Measurements from ENCODE around the gene CFAP97D2. TPM values are rescaled to one million over a fixed set of nuclear protein-coding genes. Genes with fewer than 3 reads are reported as not detected.

The CFAP97D2 gene
- total and polyA plus RNA-seq, 2 donors from 2014 or later, result not detected

DNA sequence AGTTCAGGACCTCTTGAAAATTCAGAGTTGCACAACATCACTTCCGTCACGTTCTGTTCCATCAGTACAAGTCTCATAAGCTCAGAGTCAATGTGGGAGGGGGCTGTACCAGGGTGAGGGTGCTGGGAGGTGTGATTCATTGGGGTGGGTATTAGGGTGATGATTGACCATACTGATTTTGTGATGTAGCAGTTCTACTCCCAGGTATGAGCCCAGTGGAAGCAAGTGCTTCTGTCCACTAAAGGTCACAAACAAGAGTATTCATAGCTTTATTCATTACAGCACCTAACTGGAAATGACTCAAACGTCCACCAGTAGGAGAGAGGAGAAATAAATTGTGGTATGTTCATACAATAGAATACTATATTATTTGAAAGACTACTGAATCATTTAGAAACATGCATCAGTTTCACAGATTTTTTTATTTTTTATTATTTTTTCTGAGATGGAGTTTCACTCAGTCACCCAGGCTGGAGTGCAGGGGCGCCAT, 90.3 kb downstream of the CFAP97D2 start:
- Histone ChIP-seq H3K27me3 (ENCODE audit: control insufficient read depth, insufficient read depth, low read length) (no peaks in the 10 kb centered on the region), H3K9ac (ENCODE audit: low read length in 3 of 3) (no peak overlapping the region), H3K4me1 (ENCODE audit: control insufficient read depth in 2 of 3, insufficient read depth in 2 of 3, low read depth in 1 of 3, low read length in 3 of 3) (no peaks in the 10 kb centered on the region), H3K27ac (ENCODE audit: low read depth in 2 of 2, low read length in 2 of 2) (no peak overlapping the region), H3K4me3 (ENCODE audit: low read length in 3 of 3) (no peak overlapping the region), H3K9me3 (ENCODE audit: control insufficient read depth in 2 of 3, insufficient read depth in 1 of 3, low read length in 3 of 3) (no peaks in the 10 kb centered on the region), H3K36me3 (ENCODE audit: control insufficient read depth in 2 of 3, insufficient read depth in 3 of 3, low read length in 3 of 3) (peaks cover 6 to 45% (median 31%) of the 10 kb centered on the region in 3 donors)
- intact Hi-C loops (cut with DNase I), result no loop called here
- FAIRE-seq (no peak), DNase-seq (no peak)
- TF ChIP-seq, protein P1, sequence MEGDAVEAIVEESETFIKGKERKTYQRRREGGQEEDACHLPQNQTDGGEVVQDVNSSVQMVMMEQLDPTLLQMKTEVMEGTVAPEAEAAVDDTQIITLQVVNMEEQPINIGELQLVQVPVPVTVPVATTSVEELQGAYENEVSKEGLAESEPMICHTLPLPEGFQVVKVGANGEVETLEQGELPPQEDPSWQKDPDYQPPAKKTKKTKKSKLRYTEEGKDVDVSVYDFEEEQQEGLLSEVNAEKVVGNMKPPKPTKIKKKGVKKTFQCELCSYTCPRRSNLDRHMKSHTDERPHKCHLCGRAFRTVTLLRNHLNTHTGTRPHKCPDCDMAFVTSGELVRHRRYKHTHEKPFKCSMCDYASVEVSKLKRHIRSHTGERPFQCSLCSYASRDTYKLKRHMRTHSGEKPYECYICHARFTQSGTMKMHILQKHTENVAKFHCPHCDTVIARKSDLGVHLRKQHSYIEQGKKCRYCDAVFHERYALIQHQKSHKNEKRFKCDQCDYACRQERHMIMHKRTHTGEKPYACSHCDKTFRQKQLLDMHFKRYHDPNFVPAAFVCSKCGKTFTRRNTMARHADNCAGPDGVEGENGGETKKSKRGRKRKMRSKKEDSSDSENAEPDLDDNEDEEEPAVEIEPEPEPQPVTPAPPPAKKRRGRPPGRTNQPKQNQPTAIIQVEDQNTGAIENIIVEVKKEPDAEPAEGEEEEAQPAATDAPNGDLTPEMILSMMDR (IDR thresholded peaks at IDR 0.05; ENCODE audit: borderline replicate concordance, extremely low read depth, insufficient read depth), result no peak

Small RNAs within 50 kb of the gene (microRNA-seq; reads per million reads assigned to microRNA genes)
- gene MIR548AR, result not detected

Other genes starting within 250 kb of the CFAP97D2 start
- gene C13orf46, start 205.2 kb upstream of the CFAP97D2 start, total RNA-seq, result 1.1 TPM
- gene C13orf46, start 205.2 kb upstream of the CFAP97D2 start, polyA plus RNA-seq (ENCODE audit: insufficient read depth, low read depth, low replicate concordance), result not detected
- gene RASA3, start 46.6 kb upstream of the CFAP97D2 start, total RNA-seq, result 28.8 TPM
- 4.2 TPM for gene RASA3, start 46.6 kb upstream of the CFAP97D2 start, polyA plus RNA-seq (ENCODE audit: insufficient read depth, low read depth, low replicate concordance)
- 57.7 TPM for gene CDC16, start 55.6 kb downstream of the CFAP97D2 start, total RNA-seq
- gene CDC16, start 55.6 kb downstream of the CFAP97D2 start, polyA plus RNA-seq (ENCODE audit: insufficient read depth, low read depth, low replicate concordance), result 49.3 TPM
- gene UPF3A, start 102.3 kb downstream of the CFAP97D2 start, total RNA-seq, result 41.7 TPM
- 34.5 TPM for gene UPF3A, start 102.3 kb downstream of the CFAP97D2 start, polyA plus RNA-seq (ENCODE audit: insufficient read depth, low read depth, low replicate concordance)
- gene CHAMP1, start 135.2 kb downstream of the CFAP97D2 start, total RNA-seq, result 23.3 TPM
- gene CHAMP1, start 135.2 kb downstream of the CFAP97D2 start, polyA plus RNA-seq (ENCODE audit: insufficient read depth, low read depth, low replicate concordance), result 5.8 TPM